B cell (primary cell): Measurements from ENCODE around the gene ADAP1. TPM values are rescaled to one million over a fixed set of nuclear protein-coding genes. Genes with fewer than 3 reads are reported as not detected.

Source experiments
- ATAC-seq: fragments of 200-7000 bp; cut with Tn5 transposase; one replicate; pipeline ENCODE4 v1.10.0; 2021; ENCODE audit warnings: low read depth, mild to moderate bottlenecking, moderate number of reproducible peaks, moderate library complexity
- CTCF ChIA-PET: fragments of 350-600 bp; sonication (Branson Sonifier 250); formaldehyde crosslinking; loops from one replicate; lab custom pipeline; 2021; ENCODE audit warnings: antibody characterized with exemption, inconsistent platforms; lab: Charles Lee
- POLR2A ChIA-PET: fragments of 350-600 bp; sonication (Branson Sonifier 250); formaldehyde crosslinking; loops from one replicate; lab custom pipeline; 2021; ENCODE audit warnings: antibody characterized with exemption; lab: Charles Lee
- DNase-seq: peaks from one replicate; pipeline ENCODE4 v3.0.0; 2013
- H2AFZ ChIP-seq: 2 replicates; pipeline ENCODE4 v1.6.1; 2012; ENCODE audit warnings: mild to moderate bottlenecking, low read depth, low read length; ENCODE audit not compliant: insufficient read depth, poor library complexity, severe bottlenecking
- H3K27ac ChIP-seq, 2 donors: 1 replicate in 1 of 2; 2 replicates in 1 of 2; pipeline ENCODE4 v1.5.1; 2012 to 2013; ENCODE audit warnings: low read length in 2 of 2, mild to moderate bottlenecking in 2 of 2, moderate library complexity in 1 of 2
- H3K27me3 ChIP-seq, 4 experiments: fragments of 200-600 bp in 1 of 4; sonication (generic) in 1 of 4; replicated peaks in 1 of 4; 1 replicate in 2 of 4; 2 replicates in 2 of 4; pipeline versions ENCODE4 v1.6.1 to v1.7.0; 2013 to 2016; ENCODE audit warnings: low read length in 3 of 4, mild to moderate bottlenecking in 2 of 4, mixed read lengths in 1 of 4, moderate library complexity in 1 of 4; ENCODE audit not compliant: insufficient read depth in 4 of 4, control insufficient read depth in 3 of 4; ENCODE audit errors: control extremely low read depth in 1 of 4
- H3K36me3 ChIP-seq, 2 experiments: replicated peaks in 1 of 2; 1 replicate in 1 of 2; 2 replicates in 1 of 2; pipeline versions ENCODE4 v1.6.1 to v1.7.1; 2013; ENCODE audit warnings: low read length in 1 of 2; ENCODE audit not compliant: insufficient read depth in 2 of 2, control insufficient read depth in 1 of 2; ENCODE audit errors: control extremely low read depth in 1 of 2, extremely low read depth in 1 of 2
- H3K4me1 ChIP-seq, 2 donors: fragments of 200-600 bp in 1 of 2; sonication (generic) in 1 of 2; 1 replicate in 1 of 2; 2 replicates in 1 of 2; pipeline versions ENCODE4 v1.5.1 to v1.6.1; 2013 to 2017; ENCODE audit warnings: low read length in 2 of 2; ENCODE audit not compliant: control insufficient read depth in 2 of 2, insufficient read depth in 2 of 2
- H3K4me2 ChIP-seq: replicated peaks from 2 replicates; pipeline ENCODE3; 2012; ENCODE audit warnings: mild to moderate bottlenecking, low read depth, low read length; ENCODE audit not compliant: poor library complexity, severe bottlenecking
- H3K4me3 ChIP-seq, 5 experiments: fragments of 200-600 bp in 1 of 5; sonication (generic) in 1 of 5; 1 replicate in 3 of 5; 2 replicates in 2 of 5; pipeline versions ENCODE4 v1.5.1 to v1.7.0; 2011 to 2016; ENCODE audit warnings: low read length in 4 of 5, mild to moderate bottlenecking in 4 of 5, low read depth in 2 of 5, control low read depth in 1 of 5, moderate library complexity in 1 of 5; ENCODE audit not compliant: insufficient read depth in 1 of 5; ENCODE audit errors: control extremely low read depth in 1 of 5, extremely low read depth in 1 of 5
- H3K79me2 ChIP-seq: fragments of 200-600 bp; sonication (generic); one replicate; pipeline ENCODE4 v1.6.0; 2016; ENCODE audit warnings: low read length; ENCODE audit not compliant: control insufficient read depth, insufficient read depth
- H3K9ac ChIP-seq: fragments of 200-600 bp; sonication (generic); 2 replicates; pipeline ENCODE4 v1.6.1; 2017; ENCODE audit warnings: mild to moderate bottlenecking, low read length, moderate library complexity
- H3K9me3 ChIP-seq, 3 donors: one replicate each; pipeline versions ENCODE4 v1.6.1 to v1.7.1; 2013; ENCODE audit warnings: low read length in 2 of 3; ENCODE audit not compliant: control insufficient read depth in 2 of 3, insufficient read depth in 1 of 3; ENCODE audit errors: control extremely low read depth in 1 of 3
- H4K20me1 ChIP-seq: 2 replicates; pipeline ENCODE4 v1.6.0; 2012; ENCODE audit warnings: mild to moderate bottlenecking, low read length; ENCODE audit not compliant: insufficient read depth, control insufficient read depth, poor library complexity, severe bottlenecking
- H3K27ac Mint-ChIP-seq: one replicate; pipeline ENCODE4 v1.8.0; 2021; ENCODE audit warnings: mixed read lengths
- H3K27me3 Mint-ChIP-seq: one replicate; pipeline ENCODE4 v1.8.0; 2021; ENCODE audit warnings: mixed read lengths
- H3K4me1 Mint-ChIP-seq: one replicate; pipeline ENCODE4 v1.8.0; 2021; ENCODE audit warnings: mixed read lengths
- H3K4me3 Mint-ChIP-seq: one replicate; pipeline ENCODE4 v1.8.0; 2021; ENCODE audit warnings: mixed read lengths
- H3K9me3 Mint-ChIP-seq: one replicate; pipeline ENCODE4 v1.8.0; 2022; ENCODE audit warnings: mixed read lengths; ENCODE audit not compliant: insufficient read depth
- CTCF ChIP-seq: fragments of 200-600 bp; IDR thresholded peaks from one replicate; pipeline ENCODE4 v1.8.0; 2022; ENCODE audit warnings: antibody characterized with exemption, mild to moderate bottlenecking
- EZH2 ChIP-seq: IDR thresholded peaks from 2 replicates; pipeline ENCODE4 v1.6.1; 2012; ENCODE audit warnings: borderline replicate concordance, low read depth, mild to moderate bottlenecking, moderate library complexity, low read length; ENCODE audit not compliant: insufficient read depth, poor library complexity, severe bottlenecking
- WGBS: methylation state at CpG from one replicate; pipeline ENCODE4 v1.1.5; 2013; ENCODE audit warnings: missing lambda C conversion rate; ENCODE audit not compliant: insufficient coverage; 5-methylcytosine and 5-hydroxymethylcytosine counted together
- intact Hi-C: fragments of 100-400 bp; cut with micrococcal nuclease; formaldehyde crosslinking; loops from one replicate; pipeline ENCODE4 v1.10.0; 2022
- polyA plus RNA-seq: library from polyadenylated mRNA; depleted of rRNA; stranded (reverse); fragments of >200 nt; gene quantifications from 2 replicates; pipeline ENCODE4 v1.2.3, GENCODE V29; 2012
- total RNA-seq, 2 donors: library from RNA; stranded (reverse); fragments of 120-200 nt in 1 of 2; gene quantifications; 1 replicate in 1 of 2; 2 replicates in 1 of 2; pipeline versions ENCODE4 v1.2.3 to v1.2.4, GENCODE V29; 2013 to 2022

ADAP1 gene
- total and polyA plus RNA-seq, 2 donors (not counting 1 experiment from before 2014, with no cell fraction given): 10.8 to 12.9 TPM

DNA sequence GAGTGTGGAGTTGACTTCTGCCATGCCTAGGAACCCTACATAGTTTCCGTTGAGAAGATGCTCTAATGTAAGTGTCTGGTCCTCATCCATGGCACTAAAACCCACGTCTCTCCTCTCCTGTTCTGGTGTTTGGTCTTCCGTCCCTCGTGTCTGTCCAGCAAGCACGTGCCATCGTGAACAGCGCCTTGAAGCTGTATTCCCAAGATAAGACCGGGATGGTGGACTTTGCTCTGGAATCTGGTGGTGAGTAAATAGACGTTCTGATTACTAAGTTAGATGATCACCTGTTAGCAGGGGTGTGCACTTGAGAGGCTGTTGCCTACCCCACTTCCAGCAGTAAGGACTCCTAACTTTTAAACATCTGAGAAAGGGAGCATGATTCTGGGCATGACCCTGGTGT, 93.3 kb downstream of the ADAP1 start:
- Histone ChIP-seq H4K20me1 (no peaks in the 10 kb centered on the region), H3K9ac (no peak overlapping the region), H3K27ac (no peak overlapping the region), H3K27me3 (no peaks in the 10 kb centered on the region), H3K9me3 (no peaks in the 10 kb centered on the region), H3K4me1 (no peaks in the 10 kb centered on the region), H3K79me2 (no peaks in the 10 kb centered on the region), H3K4me2 (no peak overlapping the region), H3K4me3 (no peak overlapping the region), H3K36me3 (peaks cover 0 to 77% of the 10 kb centered on the region in 2 experiments), H2AFZ (no peak overlapping the region)
- DNase-seq: no peak
- intact Hi-C loops: no loop called here
- no peak for ATAC-seq
- CTCF ChIA-PET: interaction anchor here (1.0 kb wide), 2 partner anchors 12 to 71 kb away, joined by 3 to 4 read pairs; no protein-coding TSS in a partner anchor
- H3K27me3 Mint-ChIP-seq: no peaks in the 10 kb centered on the region
- H3K9me3 Mint-ChIP-seq: no peaks in the 10 kb centered on the region
- H3K4me3 Mint-ChIP-seq: no peak overlapping the region
- 99% methylated on average over 6 of the region's 9 CpGs for WGBS
- no peak for TF ChIP-seq EZH2
- TF ChIP-seq CTCF: no peak
- H3K27ac Mint-ChIP-seq: no peak overlapping the region
- H3K4me1 Mint-ChIP-seq: no peaks in the 10 kb centered on the region
- POLR2A ChIA-PET: no interaction called here

GRCh38 chr7:860149-860548, 94.3 kb downstream of the ADAP1 start:
- ChIA-PET POLR2A (no interaction called here), CTCF (interaction anchor here (0.6 to 1.0 kb wide), 3 partner anchors 10 to 13 kb away, joined by 3 to 4 read pairs (median 3); no protein-coding TSS in a partner anchor)
- intact Hi-C loops: no loop called here
- Histone ChIP-seq H3K9me3 (no peaks in the 10 kb centered on the region), H3K27ac (no peak overlapping the region), H3K27me3 (no peaks in the 10 kb centered on the region), H2AFZ (no peak overlapping the region), H3K36me3 (peaks cover 0 to 76% of the 10 kb centered on the region in 2 experiments), H3K79me2 (no peaks in the 10 kb centered on the region), H3K4me1 (no peaks in the 10 kb centered on the region), H3K4me2 (no peak overlapping the region), H3K4me3 (no peak overlapping the region), H4K20me1 (no peaks in the 10 kb centered on the region), H3K9ac (no peak overlapping the region)
- H3K27me3 Mint-ChIP-seq: no peaks in the 10 kb centered on the region
- H3K9me3 Mint-ChIP-seq: no peaks in the 10 kb centered on the region
- no peak for ATAC-seq
- no peak overlapping the region for H3K27ac Mint-ChIP-seq
- H3K4me3 Mint-ChIP-seq: no peak overlapping the region
- WGBS: 96% methylated on average over 21 of the region's 21 CpGs
- DNase-seq: no peak
- TF ChIP-seq EZH2 (no peak), CTCF (no peak)
- H3K4me1 Mint-ChIP-seq: no peaks in the 10 kb centered on the region
